T-helper 17 cell (primary cell): ENCODE measurements around the gene SLC22A17. TPM values are rescaled to one million over a fixed set of nuclear protein-coding genes. Genes with fewer than 3 reads are reported as not detected.

Experiments
- ATAC-seq: fragments of 150-1000 bp; cut with Tn5 transposase; 2 replicates; pipeline ENCODE4 v1.10.0; 2021; ENCODE audit warnings: mild to moderate bottlenecking, moderate library complexity
- DNase-seq, 3 donors: peaks; one replicate each; pipeline versions ENCODE4 v3.0.0 to v3.0.0-alpha.2; 2020 to 2021
- H3K9me3 ChIP-seq: one replicate; pipeline ENCODE4 v1.7.0; 2013; ENCODE audit warnings: low read length, mild to moderate bottlenecking; ENCODE audit not compliant: control insufficient read depth, poor library complexity, severe bottlenecking
- H3K27ac Mint-ChIP-seq: one replicate; pipeline ENCODE4 v1.8.0; 2022; ENCODE audit warnings: mild to moderate bottlenecking, moderate library complexity, mixed read lengths
- H3K27me3 Mint-ChIP-seq: one replicate; pipeline ENCODE4 v1.8.0; 2022; ENCODE audit warnings: mixed read lengths
- H3K36me3 Mint-ChIP-seq: one replicate; pipeline ENCODE4 v1.8.0; 2022; ENCODE audit warnings: low read depth, mixed read lengths
- H3K4me1 Mint-ChIP-seq: one replicate; pipeline ENCODE4 v1.8.0; 2022; ENCODE audit warnings: mild to moderate bottlenecking, mixed read lengths
- H3K4me3 Mint-ChIP-seq: one replicate; pipeline ENCODE4 v1.8.0; 2022; ENCODE audit warnings: mild to moderate bottlenecking, moderate library complexity, mixed read lengths
- total RNA-seq, 4 donors: library from RNA in 2 of 4; stranded (reverse) in 2 of 4; gene quantifications; one replicate each; pipeline ENCODE4 v1.2.3 and lab custom pipeline; 2022 to 2026

SLC22A17 gene
- total RNA-seq, 2 donors from 2014 or later, result 3.7 to 10.5 TPM

DNA sequence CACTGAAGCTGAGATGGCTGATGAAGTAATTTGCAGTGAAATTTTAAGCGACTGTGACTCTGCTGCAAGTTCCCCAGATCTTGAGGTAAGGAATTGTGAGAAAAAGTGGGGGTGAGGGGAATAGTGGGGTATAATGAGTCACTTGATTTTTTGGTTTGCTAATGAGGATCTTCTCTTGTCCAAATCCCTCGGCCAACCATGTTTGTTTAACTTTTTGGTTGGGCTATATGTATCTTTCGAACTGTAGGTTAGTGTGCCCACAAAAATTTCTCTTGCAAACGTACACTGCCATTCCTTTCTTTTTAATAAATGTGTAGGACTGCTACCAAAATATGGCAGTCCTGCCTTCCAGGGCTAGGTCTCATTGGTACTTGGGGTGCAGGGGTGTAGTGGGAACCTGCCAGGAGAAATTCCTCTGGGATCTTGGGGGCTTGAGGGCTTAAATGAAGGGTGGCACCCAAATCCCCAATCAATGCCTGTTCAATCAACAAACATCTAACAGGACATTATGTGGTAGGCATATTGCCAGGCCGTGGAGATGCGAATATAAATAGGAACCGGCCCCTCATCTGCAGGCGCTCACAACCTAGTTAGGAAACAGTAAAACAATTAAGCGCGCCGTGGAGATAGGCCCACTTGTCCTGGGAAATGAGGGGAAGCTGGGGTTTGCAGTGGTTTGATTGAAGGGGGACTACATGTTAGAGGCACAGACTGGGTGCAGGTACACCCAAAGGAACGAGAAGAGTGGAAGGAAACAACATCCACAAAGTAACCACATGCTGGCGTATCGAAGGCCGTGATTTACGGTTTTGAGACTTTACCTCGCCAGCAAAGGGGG lies 32.7 kb downstream of the SLC22A17 start:
- Mint-ChIP-seq H3K27ac (peak overlapping the region; percentile 93), H3K4me1 (peaks cover 20% of the 10 kb centered on the region), H3K4me3 (peak overlapping the region; percentile 91), H3K36me3 (no peaks in the 10 kb centered on the region), H3K27me3 (no peaks in the 10 kb centered on the region)
- DNase-seq, result no peak
- ATAC-seq, result no peak
- H3K9me3 ChIP-seq, result no peaks in the 10 kb centered on the region

DNA sequence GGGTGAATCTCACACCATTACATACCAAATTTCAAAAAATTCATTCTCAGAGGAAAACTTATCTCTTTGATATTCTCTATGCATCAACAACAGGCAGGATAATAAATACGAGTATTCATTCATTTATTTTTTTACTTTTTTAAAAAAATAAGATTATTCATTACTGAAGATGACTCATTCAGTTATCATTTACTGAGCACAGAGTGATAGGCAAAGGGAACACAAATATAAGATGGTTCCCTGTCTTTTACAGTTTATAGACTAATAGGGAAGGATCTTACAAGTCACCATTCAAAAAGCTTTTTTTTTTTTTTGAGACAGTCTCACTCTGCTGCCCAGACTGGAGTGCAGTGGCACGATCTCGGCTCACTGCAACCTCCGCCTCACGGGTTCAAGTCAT lies 36.4 kb downstream of the SLC22A17 start:
- DNase-seq, result no peak

DNA sequence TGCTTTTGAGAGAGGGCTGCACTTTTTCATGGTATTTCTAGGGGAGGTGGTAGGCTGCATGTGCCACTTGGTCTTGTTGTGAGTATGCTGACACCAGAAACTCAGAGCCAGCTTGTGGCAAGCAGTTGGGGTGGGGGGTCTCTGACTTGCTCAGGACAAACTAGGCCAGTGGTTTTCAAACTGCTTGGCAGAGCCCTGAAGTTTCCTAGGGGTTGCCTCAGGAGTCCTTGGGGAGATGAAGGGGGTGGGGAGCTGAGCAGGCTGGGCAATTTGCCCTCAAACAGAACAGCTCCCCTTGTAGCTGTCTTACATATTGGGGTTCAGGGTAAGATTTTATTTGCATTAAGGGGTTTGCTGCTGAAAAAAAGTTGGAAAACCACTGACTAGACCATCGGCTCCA lies 42.1 kb downstream of the SLC22A17 start:
- DNase-seq, result no peak
- H3K9me3 ChIP-seq, result no peaks in the 10 kb centered on the region
- H3K27ac Mint-ChIP-seq, result no peak overlapping the region
- peaks cover 2% of the 10 kb centered on the region for H3K36me3 Mint-ChIP-seq
- H3K4me3 Mint-ChIP-seq, result no peak overlapping the region
- H3K4me1 Mint-ChIP-seq, result peaks cover 5% of the 10 kb centered on the region
- peaks cover 23% of the 10 kb centered on the region for H3K27me3 Mint-ChIP-seq
- no peak for ATAC-seq

More for the DNA sequence above, 36.4 kb downstream of the SLC22A17 start:
- peaks cover 3% of the 10 kb centered on the region for H3K4me1 Mint-ChIP-seq
- H3K9me3 ChIP-seq, result no peaks in the 10 kb centered on the region
- no peak overlapping the region for H3K4me3 Mint-ChIP-seq
- no peaks in the 10 kb centered on the region for H3K27me3 Mint-ChIP-seq
- H3K27ac Mint-ChIP-seq, result no peak overlapping the region
- no peaks in the 10 kb centered on the region for H3K36me3 Mint-ChIP-seq
- ATAC-seq, result no peak

DNA sequence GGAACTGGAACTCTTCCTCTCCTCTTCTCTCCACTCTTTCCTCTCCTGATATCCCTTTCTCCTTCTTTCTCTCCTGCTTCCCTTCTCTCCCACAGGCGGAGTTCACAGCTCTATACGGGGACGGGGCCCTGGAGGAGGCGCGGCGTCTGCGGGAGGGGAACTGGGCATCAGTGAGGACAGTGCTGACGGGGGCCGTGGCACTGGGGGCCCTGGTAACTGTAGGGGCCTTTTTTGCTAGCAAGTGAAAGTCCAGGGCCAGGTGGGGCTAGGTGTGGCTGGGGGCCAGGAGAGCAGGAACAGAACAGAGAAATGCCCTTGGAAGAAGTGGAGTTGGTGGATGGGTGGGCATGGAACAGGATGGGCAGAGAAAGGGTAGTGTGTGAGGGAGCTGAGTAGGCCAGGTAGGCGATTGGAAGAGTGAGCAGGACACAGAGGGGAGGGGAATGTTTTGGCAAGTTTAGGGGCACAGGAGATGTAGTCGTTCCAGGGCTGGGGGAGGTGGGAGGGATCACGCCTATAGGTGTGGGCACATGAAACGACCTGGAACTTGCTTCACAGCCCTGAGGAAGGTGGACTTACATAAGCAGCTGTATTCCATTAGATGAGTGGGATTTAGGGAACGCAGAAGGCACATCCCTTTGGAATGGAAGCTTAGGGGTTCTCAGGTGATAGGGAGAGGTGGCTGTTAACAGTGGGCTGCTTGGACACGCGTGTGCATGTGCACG lies 43.8 kb downstream of the SLC22A17 start:
- DNase-seq (no peak), ATAC-seq (no peak)
- no peak overlapping the region for H3K27ac Mint-ChIP-seq
- H3K4me1 Mint-ChIP-seq, result peaks cover 8% of the 10 kb centered on the region
- peaks cover 30% of the 10 kb centered on the region for H3K27me3 Mint-ChIP-seq
- H3K4me3 Mint-ChIP-seq, result no peak overlapping the region
- H3K36me3 Mint-ChIP-seq, result peaks cover 2% of the 10 kb centered on the region
- no peaks in the 10 kb centered on the region for H3K9me3 ChIP-seq

DNA sequence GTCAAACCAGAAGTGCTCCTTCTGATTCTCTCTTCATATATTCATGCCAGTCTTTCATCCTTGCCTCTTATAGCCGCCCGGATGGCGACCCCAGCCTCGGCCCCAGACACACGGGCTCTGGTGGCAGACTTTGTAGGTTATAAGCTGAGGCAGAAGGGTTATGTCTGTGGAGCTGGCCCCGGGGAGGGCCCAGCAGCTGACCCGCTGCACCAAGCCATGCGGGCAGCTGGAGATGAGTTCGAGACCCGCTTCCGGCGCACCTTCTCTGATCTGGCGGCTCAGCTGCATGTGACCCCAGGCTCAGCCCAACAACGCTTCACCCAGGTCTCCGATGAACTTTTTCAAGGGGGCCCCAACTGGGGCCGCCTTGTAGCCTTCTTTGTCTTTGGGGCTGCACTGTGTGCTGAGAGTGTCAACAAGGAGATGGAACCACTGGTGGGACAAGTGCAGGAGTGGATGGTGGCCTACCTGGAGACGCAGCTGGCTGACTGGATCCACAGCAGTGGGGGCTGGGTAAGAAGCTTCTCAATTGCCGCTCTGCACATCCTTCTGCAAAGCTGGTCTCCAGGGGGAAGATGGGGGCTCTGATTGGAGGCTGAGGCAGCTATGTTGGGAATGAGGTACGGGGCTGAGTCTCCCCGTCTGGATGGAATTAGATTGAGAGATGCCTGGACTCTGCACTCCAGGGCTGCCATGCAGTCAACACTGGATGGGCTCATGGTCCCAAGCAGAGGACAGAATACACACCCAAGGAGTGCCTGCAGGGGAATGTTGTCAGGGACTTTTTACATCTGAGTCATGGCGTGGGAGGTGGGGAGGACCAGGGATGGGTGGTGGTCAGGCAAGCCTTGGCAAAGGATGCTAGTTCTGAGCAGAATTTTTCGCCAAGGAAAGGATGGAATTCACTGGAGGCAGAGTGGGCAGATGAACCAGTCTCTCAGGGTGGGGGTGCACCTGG lies 44.7 kb downstream of the SLC22A17 start:
- no peaks in the 10 kb centered on the region for H3K9me3 ChIP-seq
- DNase-seq, result no peak
- Mint-ChIP-seq H3K36me3 (peaks cover 2% of the 10 kb centered on the region), H3K4me1 (peaks cover 8% of the 10 kb centered on the region), H3K4me3 (no peak overlapping the region), H3K27me3 (peaks cover 30% of the 10 kb centered on the region), H3K27ac (peak overlapping the region; percentile 57)
- ATAC-seq, result no peak

DNA sequence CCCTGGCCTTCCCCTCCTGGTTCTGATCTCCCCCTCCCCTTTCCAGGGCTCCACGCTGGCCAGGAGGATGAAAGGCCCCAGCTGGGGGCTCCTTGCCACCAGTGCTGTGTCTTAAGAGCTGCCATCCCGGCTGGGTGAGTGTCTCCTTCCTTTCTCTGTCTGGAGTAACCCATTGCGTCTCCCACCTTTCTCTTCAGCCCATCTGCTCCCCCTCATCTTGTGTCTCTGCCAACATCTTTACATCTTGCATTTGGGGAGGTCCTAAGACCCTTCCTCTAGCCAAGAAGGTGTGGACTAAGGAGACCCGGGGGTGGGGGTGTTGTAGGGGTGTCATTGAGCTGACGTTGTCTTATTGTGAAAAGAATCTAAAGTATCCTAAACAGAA lies 45.5 kb downstream of the SLC22A17 start:
- peaks cover 30% of the 10 kb centered on the region for H3K27me3 Mint-ChIP-seq
- no peaks in the 10 kb centered on the region for H3K9me3 ChIP-seq
- H3K36me3 Mint-ChIP-seq, result peaks cover 2% of the 10 kb centered on the region
- H3K4me3 Mint-ChIP-seq, result no peak overlapping the region
- DNase-seq, result no peak
- no peak for ATAC-seq
- H3K4me1 Mint-ChIP-seq, result peaks cover 13% of the 10 kb centered on the region
- H3K27ac Mint-ChIP-seq, result peak overlapping the region; percentile 57

DNA sequence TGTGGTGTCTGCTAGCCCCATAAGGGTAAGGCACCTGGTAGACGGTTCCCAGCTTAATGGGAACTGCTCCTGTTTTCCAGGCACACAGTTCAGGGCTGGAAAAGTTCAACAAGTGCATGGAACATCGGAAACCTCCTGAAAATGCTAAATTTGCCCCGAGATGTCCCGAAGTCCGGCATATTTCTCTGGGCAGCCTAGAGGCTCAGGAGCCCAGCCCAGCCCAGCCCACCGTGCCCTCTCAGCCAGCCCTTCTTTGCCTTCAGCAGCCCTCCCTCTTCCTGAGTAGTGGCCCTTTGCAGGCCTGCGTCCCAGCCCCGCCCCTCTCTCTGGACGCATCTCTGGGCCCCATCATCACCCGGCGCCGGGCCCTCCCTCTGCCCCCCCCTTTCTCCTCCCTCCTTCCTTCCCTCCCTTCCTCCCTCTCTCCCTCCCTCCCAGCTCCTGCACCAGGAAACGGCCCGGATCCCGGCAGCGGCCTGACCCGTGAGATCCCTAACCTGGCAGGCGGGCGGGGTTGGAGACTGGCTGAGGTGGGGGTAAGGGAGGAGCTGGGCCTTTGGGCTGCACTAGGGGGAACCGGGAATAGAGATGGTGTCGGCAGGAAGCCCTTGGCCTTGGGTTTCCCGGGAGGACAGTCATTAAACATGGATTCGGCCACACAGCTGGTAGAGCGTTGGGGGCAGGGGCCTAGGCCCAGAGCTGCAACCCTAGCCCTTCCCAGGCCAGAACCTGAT lies 46.1 kb downstream of the SLC22A17 start, which contains the start of gene BCL2L2:
Gene BCL2L2 (plus strand): TSS at position 422 of the 734 bp plus-strand sequence. CDS start 935 bp downstream, outside the sequence.
- DNase-seq (no peak), ATAC-seq (no peak)
- H3K27me3 Mint-ChIP-seq, result peaks cover 30% of the 10 kb centered on the region
- no peaks in the 10 kb centered on the region for H3K9me3 ChIP-seq
- peak within 1 kb of the TSS; percentile 57 for H3K27ac Mint-ChIP-seq
- peaks cover 2% of the 10 kb centered on the region for H3K36me3 Mint-ChIP-seq
- peaks cover 13% of the 10 kb centered on the region for H3K4me1 Mint-ChIP-seq
- H3K4me3 Mint-ChIP-seq, result peak within 1 kb of the TSS; percentile 52

DNA sequence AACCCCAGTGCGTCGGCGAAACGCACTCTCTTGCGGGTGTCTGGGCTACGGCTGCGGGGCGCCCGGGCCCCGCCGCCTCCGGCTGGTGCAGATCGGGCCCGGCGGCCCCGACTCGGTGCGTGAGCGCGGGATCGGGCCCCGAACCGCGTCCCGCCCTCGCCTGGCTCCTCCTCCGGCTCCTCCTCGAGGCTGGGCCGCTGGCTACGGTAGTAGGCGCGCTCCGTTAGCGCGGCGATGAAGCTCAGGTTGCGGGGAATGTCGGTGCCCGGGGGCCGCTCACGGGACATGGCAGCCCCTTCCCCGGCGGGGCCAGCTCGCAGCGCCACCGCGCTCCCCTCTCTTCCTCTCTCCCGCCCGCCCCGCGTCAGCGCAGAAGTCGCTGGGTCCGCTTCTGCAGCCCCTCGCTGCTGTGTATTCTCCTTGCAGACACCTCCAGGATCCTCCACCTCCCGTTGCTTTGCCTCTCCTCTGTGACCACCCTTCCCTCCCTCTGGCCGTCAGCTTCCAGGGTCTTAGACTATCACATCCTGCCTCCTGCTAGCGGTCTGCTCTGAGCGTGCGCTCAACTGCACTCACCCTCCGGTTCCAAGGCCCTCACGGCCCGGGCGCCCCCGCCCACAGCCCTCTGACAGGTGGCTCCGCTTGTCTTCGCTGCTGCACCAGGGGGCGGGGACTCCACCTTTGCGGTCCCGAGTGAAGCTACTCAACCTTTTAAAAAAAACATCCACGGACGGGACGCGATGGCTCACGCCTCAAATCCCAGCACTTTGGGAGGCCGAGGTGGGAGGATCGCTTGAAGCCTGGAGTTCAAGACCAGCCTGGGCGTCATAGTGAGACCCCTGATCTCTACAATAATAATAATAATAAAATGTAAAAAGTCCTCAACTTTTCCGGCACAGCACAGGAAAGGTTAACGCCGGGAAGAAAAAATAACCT lies 50.1 kb downstream of the SLC22A17 start, which contains the start of gene PPP1R3E:
Gene PPP1R3E (minus strand): TSS at position 570 of the 936 bp plus-strand sequence. CDS start 283 bp downstream, at position 287.
- H3K9me3 ChIP-seq, result no peaks in the 10 kb centered on the region
- Mint-ChIP-seq H3K27me3 (peaks cover 21% of the 10 kb centered on the region), H3K36me3 (no peaks in the 10 kb centered on the region), H3K4me3 (peak within 1 kb of the TSS; percentile 99), H3K4me1 (peaks cover 27% of the 10 kb centered on the region), H3K27ac (peak within 1 kb of the TSS; percentile 96)
- peak; percentile 57 for ATAC-seq
- DNase-seq, result peak; percentile 78 to 84 (median 84)

DNA sequence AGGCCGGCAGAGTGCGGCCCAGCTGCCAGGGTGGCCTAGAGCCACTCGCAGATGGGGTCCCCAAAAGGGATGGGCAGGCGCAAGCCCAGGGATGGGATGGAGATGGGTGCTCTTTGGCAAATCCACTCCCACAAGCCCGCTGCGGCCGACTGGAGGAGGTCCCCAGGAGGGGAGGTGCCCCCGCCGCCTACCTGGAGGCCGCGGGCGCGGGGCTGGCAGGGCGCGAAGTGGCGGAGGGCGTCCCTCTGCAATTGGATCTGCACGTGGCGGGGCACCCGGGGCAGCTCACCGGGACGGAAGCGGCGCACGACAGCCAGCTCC lies 50.8 kb downstream of the SLC22A17 start:
- peaks cover 15% of the 10 kb centered on the region for H3K27me3 Mint-ChIP-seq
- H3K9me3 ChIP-seq, result no peaks in the 10 kb centered on the region

DNA sequence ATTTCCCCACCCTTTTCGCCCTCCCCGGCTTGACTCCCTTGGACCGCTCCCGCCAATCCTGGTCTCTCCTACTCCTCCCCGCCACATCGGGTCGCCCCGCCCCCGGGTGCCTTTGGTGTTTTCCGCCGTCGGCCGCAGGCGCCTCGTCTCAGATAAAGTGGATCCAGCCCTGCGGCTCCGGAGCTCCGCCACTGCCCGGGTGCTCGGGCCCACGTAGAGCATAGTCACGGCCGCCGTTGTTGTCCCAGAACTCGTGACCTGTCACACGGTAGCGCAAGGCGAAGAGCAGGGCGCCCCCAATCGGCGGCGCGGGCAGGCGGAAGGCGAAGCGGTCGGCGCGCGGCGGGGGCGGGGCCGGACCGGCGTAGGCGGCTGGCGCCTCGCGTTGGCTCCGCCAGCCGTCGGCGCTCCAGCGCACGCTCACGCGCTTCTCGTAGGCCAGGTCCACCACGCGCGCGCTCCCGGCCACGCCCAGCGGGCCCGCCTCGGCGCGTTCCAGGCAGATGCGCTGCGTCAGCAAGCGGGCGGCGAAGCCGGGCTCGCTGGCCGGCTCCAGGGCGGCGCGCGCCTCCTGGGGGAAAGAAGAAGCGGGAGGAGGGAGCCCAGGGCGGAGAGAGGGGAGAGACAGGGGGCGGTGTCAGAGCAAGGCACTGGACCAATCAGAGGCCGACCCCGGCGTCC lies 51.3 kb downstream of the SLC22A17 start:
- peak; percentile 96 to 98 (median 97) for DNase-seq

More for the DNA sequence above, 50.8 kb downstream of the SLC22A17 start:
- peak overlapping the region; percentile 99 for H3K4me3 Mint-ChIP-seq
- no peaks in the 10 kb centered on the region for H3K36me3 Mint-ChIP-seq
- peak overlapping the region; percentile 96 for H3K27ac Mint-ChIP-seq
- DNase-seq, result peak in 2 of 3 donors; percentile 49 to 57
- ATAC-seq, result peak; percentile 25
- peaks cover 23% of the 10 kb centered on the region for H3K4me1 Mint-ChIP-seq

DNA sequence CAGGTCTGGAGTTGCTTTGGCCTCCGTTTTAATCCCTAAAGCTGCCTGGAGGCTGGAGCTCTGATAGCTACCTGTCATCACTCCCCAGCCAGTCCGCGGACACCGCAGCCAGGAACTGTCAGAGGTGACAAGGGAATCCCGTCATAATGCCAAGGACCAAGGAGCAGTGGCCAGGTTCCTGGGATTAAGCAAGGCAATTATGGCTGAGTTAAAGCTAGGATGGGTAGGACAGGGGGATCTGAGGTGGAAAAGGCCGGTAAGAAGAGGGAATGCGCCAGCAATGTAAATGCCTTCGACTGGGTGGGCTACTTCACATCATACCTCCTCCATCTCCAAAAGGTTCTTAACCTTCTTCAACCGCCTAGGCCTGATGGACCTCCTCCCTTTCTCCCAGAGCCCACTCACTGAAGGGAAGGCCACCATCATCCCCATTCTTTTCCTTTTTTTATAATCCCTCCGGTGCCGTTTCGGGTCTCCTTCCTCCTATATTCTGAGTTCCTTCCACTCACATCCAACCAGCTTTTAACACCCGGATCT lies 51.9 kb downstream of the SLC22A17 start:
- ATAC-seq (no peak), DNase-seq (no peak)
- H3K9me3 ChIP-seq, result no peaks in the 10 kb centered on the region
- no peaks in the 10 kb centered on the region for H3K36me3 Mint-ChIP-seq
- peaks cover 23% of the 10 kb centered on the region for H3K4me1 Mint-ChIP-seq
- H3K4me3 Mint-ChIP-seq, result peak overlapping the region; percentile 99
- peaks cover 9% of the 10 kb centered on the region for H3K27me3 Mint-ChIP-seq
- peak overlapping the region; percentile 96 for H3K27ac Mint-ChIP-seq

More for the DNA sequence above, 51.3 kb downstream of the SLC22A17 start:
- H3K4me3 Mint-ChIP-seq, result peak overlapping the region; percentile 99
- peak; percentile 77 for ATAC-seq
- H3K27me3 Mint-ChIP-seq, result peaks cover 15% of the 10 kb centered on the region
- H3K27ac Mint-ChIP-seq, result peak overlapping the region; percentile 96
- H3K4me1 Mint-ChIP-seq, result peaks cover 23% of the 10 kb centered on the region
- H3K36me3 Mint-ChIP-seq, result no peaks in the 10 kb centered on the region
- no peaks in the 10 kb centered on the region for H3K9me3 ChIP-seq
